H1 (cell line): ENCODE measurements around the gene GPR156.

Source experiments
- EP300 ChIP-seq, 2 experiments: IDR thresholded peaks; 1 replicate in 1 of 2; 2 replicates in 1 of 2; pipeline ENCODE4 v1.6.1; 2011 to 2012; ENCODE audit warnings: low read depth in 2 of 2, low read length in 2 of 2, mild to moderate bottlenecking in 2 of 2, borderline replicate concordance in 1 of 2, inconsistent platforms in 1 of 2, moderate library complexity in 1 of 2
- GABPA ChIP-seq: IDR thresholded peaks from 2 replicates; pipeline ENCODE4 v1.6.1; 2011; ENCODE audit warnings: mild to moderate bottlenecking, low read length, moderate library complexity, borderline replicate concordance; ENCODE audit not compliant: insufficient read depth
- POLR2AphosphoS5 ChIP-seq: IDR thresholded peaks from 2 replicates; pipeline ENCODE4 v1.6.1; 2011; ENCODE audit warnings: low read depth, low read length
- RXRA ChIP-seq: IDR thresholded peaks from 2 replicates; pipeline ENCODE4 v1.6.1; 2011; ENCODE audit warnings: low read depth, mild to moderate bottlenecking, low read length, moderate library complexity; ENCODE audit not compliant: insufficient read depth
- TF ChIP-seq, protein P1 (sequence below), 3 experiments: IDR thresholded peaks; 1 replicate in 2 of 3; 2 replicates in 1 of 3; pipeline versions ENCODE4 v1.5.1 to v1.6.1; 2011; ENCODE audit warnings: low read length in 3 of 3, mild to moderate bottlenecking in 3 of 3, inconsistent platforms in 2 of 3, low read depth in 1 of 3, moderate library complexity in 1 of 3; ENCODE audit not compliant: insufficient read depth in 1 of 3; ENCODE audit errors: control extremely low read depth in 1 of 3

- TF ChIP-seq RXRA (no peak), EP300 (IDR thresholded peaks at IDR 0.05; ENCODE audit: borderline replicate concordance in 1 of 2, low read depth in 2 of 2, low read length in 2 of 2) (no peak), POLR2AphosphoS5 (no peak), GABPA (no peak)
- TF ChIP-seq, protein P1, sequence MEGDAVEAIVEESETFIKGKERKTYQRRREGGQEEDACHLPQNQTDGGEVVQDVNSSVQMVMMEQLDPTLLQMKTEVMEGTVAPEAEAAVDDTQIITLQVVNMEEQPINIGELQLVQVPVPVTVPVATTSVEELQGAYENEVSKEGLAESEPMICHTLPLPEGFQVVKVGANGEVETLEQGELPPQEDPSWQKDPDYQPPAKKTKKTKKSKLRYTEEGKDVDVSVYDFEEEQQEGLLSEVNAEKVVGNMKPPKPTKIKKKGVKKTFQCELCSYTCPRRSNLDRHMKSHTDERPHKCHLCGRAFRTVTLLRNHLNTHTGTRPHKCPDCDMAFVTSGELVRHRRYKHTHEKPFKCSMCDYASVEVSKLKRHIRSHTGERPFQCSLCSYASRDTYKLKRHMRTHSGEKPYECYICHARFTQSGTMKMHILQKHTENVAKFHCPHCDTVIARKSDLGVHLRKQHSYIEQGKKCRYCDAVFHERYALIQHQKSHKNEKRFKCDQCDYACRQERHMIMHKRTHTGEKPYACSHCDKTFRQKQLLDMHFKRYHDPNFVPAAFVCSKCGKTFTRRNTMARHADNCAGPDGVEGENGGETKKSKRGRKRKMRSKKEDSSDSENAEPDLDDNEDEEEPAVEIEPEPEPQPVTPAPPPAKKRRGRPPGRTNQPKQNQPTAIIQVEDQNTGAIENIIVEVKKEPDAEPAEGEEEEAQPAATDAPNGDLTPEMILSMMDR (IDR thresholded peaks at IDR 0.05; ENCODE audit: control extremely low read depth in 1 of 3, insufficient read depth in 1 of 3, low read depth in 1 of 3, low read length in 3 of 3) = no peak
These were observed 117.5 kb downstream of the GPR156 start for GRCh38 chr3:120167488-120167887.
